H9 (cell line): Measurements from ENCODE around the gene SOD1. TPM values are rescaled to one million over a fixed set of nuclear protein-coding genes. Genes with fewer than 3 reads are reported as not detected.

Experiments
- DNase-seq: peaks from one replicate; pipeline ENCODE4 v3.0.0-alpha.2; 2017
- H2AFZ ChIP-seq: one replicate; pipeline ENCODE4 v1.6.1; 2013; ENCODE audit warnings: mild to moderate bottlenecking, low read length, control low read depth, moderate library complexity
- H2AK5ac ChIP-seq: 2 replicates; pipeline ENCODE4 v1.6.1; 2013; ENCODE audit warnings: low read length, control low read depth, mixed read lengths; ENCODE audit not compliant: insufficient read length
- H2BK120ac ChIP-seq: one replicate; pipeline ENCODE4 v1.6.1; 2013; ENCODE audit warnings: low read depth, mild to moderate bottlenecking, low read length, control low read depth, inconsistent platforms; ENCODE audit not compliant: poor library complexity, severe bottlenecking
- H2BK12ac ChIP-seq: 2 replicates; pipeline ENCODE4 v1.6.1; 2013; ENCODE audit warnings: low read length, control low read depth, mixed read lengths, low read depth; ENCODE audit not compliant: insufficient read length
- H2BK15ac ChIP-seq: 2 replicates; pipeline ENCODE4 v1.6.1; 2013; ENCODE audit warnings: low read depth, low read length, control low read depth
- H2BK20ac ChIP-seq: one replicate; pipeline ENCODE4 v1.6.1; 2013; ENCODE audit warnings: low read depth, mild to moderate bottlenecking, low read length, control low read depth, inconsistent platforms; ENCODE audit not compliant: poor library complexity, severe bottlenecking
- H2BK5ac ChIP-seq: 2 replicates; pipeline ENCODE4 v1.6.1; 2013; ENCODE audit warnings: low read length, control low read depth, mixed read lengths; ENCODE audit not compliant: insufficient read length
- H3K14ac ChIP-seq: 2 replicates; pipeline ENCODE4 v1.6.1; 2013; ENCODE audit warnings: low read length, control low read depth; ENCODE audit not compliant: insufficient read depth
- H3K18ac ChIP-seq: 2 replicates; pipeline ENCODE4 v1.6.1; 2013; ENCODE audit warnings: low read depth, mild to moderate bottlenecking, mixed read lengths, low read length, control low read depth; ENCODE audit not compliant: insufficient read length
- H3K23ac ChIP-seq: 2 replicates; pipeline ENCODE4 v1.6.1; 2013; ENCODE audit warnings: low read length, control low read depth, mixed read lengths, low read depth; ENCODE audit not compliant: insufficient read length
- H3K23me2 ChIP-seq: 2 replicates; pipeline ENCODE4 v1.6.1; 2013; ENCODE audit warnings: low read depth, mild to moderate bottlenecking, mixed read lengths, low read length, control low read depth; ENCODE audit not compliant: insufficient read length, poor library complexity, severe bottlenecking
- H3K27ac ChIP-seq: 2 replicates; pipeline ENCODE4 v1.5.1; 2013; ENCODE audit warnings: low read length, control low read depth, mixed read lengths, low read depth; ENCODE audit not compliant: insufficient read length
- H3K27me3 ChIP-seq: 2 replicates; pipeline ENCODE4 v1.6.1; 2013; ENCODE audit warnings: low read length, control low read depth, inconsistent platforms; ENCODE audit not compliant: insufficient read depth
- H3K4ac ChIP-seq: 2 replicates; pipeline ENCODE4 v1.6.1; 2013; ENCODE audit warnings: low read depth, mild to moderate bottlenecking, control low read depth, inconsistent platforms, low read length, moderate library complexity
- H3K4me1 ChIP-seq: 2 replicates; pipeline ENCODE4 v1.6.1; 2013; ENCODE audit warnings: low read length, control low read depth, inconsistent platforms; ENCODE audit not compliant: insufficient read depth
- H3K4me2 ChIP-seq: 2 replicates; pipeline ENCODE4 v1.6.1; 2013; ENCODE audit warnings: low read length, control low read depth, mixed read lengths; ENCODE audit not compliant: insufficient read length, insufficient read depth
- H3K56ac ChIP-seq: 2 replicates; pipeline ENCODE4 v1.6.1; 2013; ENCODE audit warnings: low read depth, mild to moderate bottlenecking, mixed read lengths, low read length, control low read depth; ENCODE audit not compliant: insufficient read length
- H3K79me1 ChIP-seq: 2 replicates; pipeline ENCODE4 v1.6.1; 2013; ENCODE audit warnings: low read depth, mild to moderate bottlenecking, moderate library complexity, low read length, control low read depth, inconsistent platforms; ENCODE audit not compliant: insufficient read depth, poor library complexity, severe bottlenecking
- H3K79me2 ChIP-seq: 2 replicates; pipeline ENCODE4 v1.6.1; 2013; ENCODE audit warnings: low read length, control low read depth, inconsistent platforms; ENCODE audit not compliant: insufficient read depth
- H3K9ac ChIP-seq: 2 replicates; pipeline ENCODE4 v1.6.1; 2013; ENCODE audit warnings: low read length, control low read depth, mixed read lengths; ENCODE audit not compliant: insufficient read length; ENCODE audit errors: extremely low read depth
- H3K9me3 ChIP-seq: one replicate; pipeline ENCODE4 v1.6.1; 2013; ENCODE audit warnings: low read depth, low read length, inconsistent platforms; ENCODE audit not compliant: control insufficient read depth
- H3T11ph ChIP-seq: one replicate; pipeline ENCODE4 v1.6.1; 2013; ENCODE audit warnings: mild to moderate bottlenecking, low read length, control low read depth, inconsistent platforms
- H4K20me1 ChIP-seq: one replicate; pipeline ENCODE4 v1.6.1; 2013; ENCODE audit not compliant: control insufficient read depth, insufficient read length, insufficient read depth
- H4K5ac ChIP-seq: 2 replicates; pipeline ENCODE4 v1.6.1; 2013; ENCODE audit warnings: low read depth, mild to moderate bottlenecking, mixed read lengths, low read length, control low read depth; ENCODE audit not compliant: insufficient read length
- H4K8ac ChIP-seq: replicated peaks from 2 replicates; pipeline ENCODE4 v1.6.1; 2013; ENCODE audit warnings: low read length, control low read depth, mixed read lengths, low read depth; ENCODE audit not compliant: insufficient read length
- H4K91ac ChIP-seq: 2 replicates; pipeline ENCODE4 v1.6.1; 2013; ENCODE audit warnings: low read depth, mild to moderate bottlenecking, moderate library complexity, mixed read lengths, low read length, control low read depth; ENCODE audit not compliant: insufficient read length
- H3K27ac Mint-ChIP-seq, 3 experiments: 2 replicates in 2 of 3; 3 replicates in 1 of 3; pipeline ENCODE4 v1.8.0; 2020 to 2021; ENCODE audit warnings: mixed read lengths in 3 of 3, mild to moderate bottlenecking in 1 of 3, moderate library complexity in 1 of 3
- H3K27me3 Mint-ChIP-seq: 2 replicates; pipeline ENCODE4 v1.8.0; 2021; ENCODE audit warnings: low read depth, mild to moderate bottlenecking, moderate library complexity, mixed read lengths
- H3K36me3 Mint-ChIP-seq, 3 experiments: 2 replicates in 2 of 3; 3 replicates in 1 of 3; pipeline ENCODE4 v1.8.0; 2020 to 2021; ENCODE audit warnings: low read depth in 3 of 3, mixed read lengths in 3 of 3; ENCODE audit not compliant: insufficient read depth in 1 of 3
- H3K4me1 Mint-ChIP-seq, 2 experiments: 2 replicates each; pipeline ENCODE4 v1.8.0; 2020; ENCODE audit warnings: mixed read lengths in 2 of 2
- H3K4me3 Mint-ChIP-seq, 2 experiments: 2 replicates in 1 of 2; 3 replicates in 1 of 2; pipeline ENCODE4 v1.8.0; 2020 to 2021; ENCODE audit warnings: mild to moderate bottlenecking in 2 of 2, mixed read lengths in 2 of 2, moderate library complexity in 1 of 2
- H3K9me3 Mint-ChIP-seq, 2 experiments: 2 replicates in 1 of 2; 3 replicates in 1 of 2; pipeline ENCODE4 v1.8.0; 2020; ENCODE audit warnings: mild to moderate bottlenecking in 2 of 2, mixed read lengths in 2 of 2, moderate library complexity in 1 of 2
- CTCF ChIP-seq: fragments of 200-600 bp; sonication (generic); conservative IDR thresholded peaks from 3 replicates; pipeline ENCODE4 v1.8.0; 2021; ENCODE audit warnings: antibody characterized with exemption, mild to moderate bottlenecking
- WGBS: extraction: QIAGEN DNeasy Blood & Tissue Kit; methylation state at CpG from one replicate; pipeline ENCODE4 v1.1.7; 2013; ENCODE audit warnings: missing lambda C conversion rate, low lambda C conversion rate, mixed read lengths; ENCODE audit not compliant: insufficient read length; ENCODE audit errors: extremely low coverage; 5-methylcytosine and 5-hydroxymethylcytosine counted together
- total RNA-seq: library from RNA; stranded (reverse); gene quantifications from 2 replicates; pipeline ENCODE4 v1.2.1, GENCODE V29; 2021

SOD1 gene
- total RNA-seq, 1 experiment from 2014 or later = 201 TPM

- H4K5ac ChIP-seq = no peak overlapping the region
- H2BK5ac ChIP-seq = no peak overlapping the region
- Mint-ChIP-seq H3K4me1 (peaks cover 75 to 79% of the 10 kb centered on the region in 2 experiments), H3K27ac (no peak overlapping the region), H3K9me3 (no peaks in the 10 kb centered on the region; a peak in 1 of 5 replicates), H3K27me3 (no peaks in the 10 kb centered on the region; the same call in 1 of the 2 replicates), H3K36me3 (peaks cover 0 to under 1% (median 0%) of the 10 kb centered on the region in 3 experiments; a peak in 1 of 7 replicates), H3K4me3 (no peak overlapping the region)
- H3K18ac ChIP-seq = no peak overlapping the region
- H3T11ph ChIP-seq = no peak overlapping the region
- no peaks in the 10 kb centered on the region for H3K27me3 ChIP-seq
- no peaks in the 10 kb centered on the region for H3K4me1 ChIP-seq
- DNase-seq = no peak
- H3K23ac ChIP-seq = no peak overlapping the region
- peaks cover 2% of the 10 kb centered on the region for H3K79me1 ChIP-seq
- no peak overlapping the region for H2BK12ac ChIP-seq
- peaks cover 47% of the 10 kb centered on the region; the same call in 1 of the 2 replicates for H3K79me2 ChIP-seq
- H3K4ac ChIP-seq = no peak overlapping the region
- H2BK120ac ChIP-seq = no peak overlapping the region
- no peak overlapping the region for H2BK20ac ChIP-seq
- H3K23me2 ChIP-seq = no peaks in the 10 kb centered on the region
- H3K14ac ChIP-seq = no peak overlapping the region
- TF ChIP-seq CTCF = no peak
- H4K8ac ChIP-seq = no peak overlapping the region
- no peak overlapping the region for H3K9ac ChIP-seq
- H2BK15ac ChIP-seq = no peak overlapping the region
- no peak overlapping the region for H3K27ac ChIP-seq
- H4K20me1 ChIP-seq = no peaks in the 10 kb centered on the region
- H2AK5ac ChIP-seq = no peak overlapping the region
- H2AFZ ChIP-seq = no peak overlapping the region
- no CpG with 5 or more reads among the region's 3 CpGs for WGBS
- no peak overlapping the region for H3K4me2 ChIP-seq
- H3K56ac ChIP-seq = no peak overlapping the region
- no peak overlapping the region for H4K91ac ChIP-seq
- no peaks in the 10 kb centered on the region for H3K9me3 ChIP-seq
These were observed 53.6 kb downstream of the SOD1 start for GRCh38 chr21:31713115-31713514.
